ENCODE measurements around the gene HABP4. TPM values are rescaled to one million over a fixed set of nuclear protein-coding genes. Genes with fewer than 3 reads are reported as not detected.

The HABP4 gene
- total and polyA plus RNA-seq, 2 of the 4 experiments (the other 2 are of a cell fraction), result 5.2 to 10.6 TPM

DNA sequence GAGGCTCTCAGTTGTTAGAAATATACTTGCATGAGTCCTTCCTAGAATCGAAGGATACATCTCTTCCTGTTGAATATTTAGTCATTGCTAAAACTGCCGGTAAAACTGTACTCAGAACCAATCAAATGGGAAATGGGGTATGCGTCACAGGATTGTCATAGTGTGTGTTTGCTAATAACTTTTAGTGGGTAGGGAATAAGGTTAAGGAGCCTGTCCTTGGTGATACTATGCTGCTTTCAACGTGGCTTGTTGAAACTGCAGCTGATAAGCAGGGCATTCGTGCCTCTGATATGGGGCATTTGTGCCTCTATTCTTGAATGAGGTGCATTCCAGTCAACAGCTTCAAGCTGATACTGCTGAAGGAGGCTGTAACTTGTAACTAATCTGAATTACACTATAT lies 26.6 kb downstream of the HABP4 start:
- Histone ChIP-seq H3K9me3 (ENCODE audit: control insufficient read depth, insufficient read depth, low read length) (no peaks in the 10 kb centered on the region), H3K4ac (ENCODE audit: low read depth, low read length) (no peak overlapping the region), H4K8ac (ENCODE audit: low read depth in 2 of 2, low read length in 2 of 2) (no peak overlapping the region), H2BK15ac (ENCODE audit: low read depth, low read length) (no peak overlapping the region), H4K5ac (ENCODE audit: low read depth, low read length) (no peak overlapping the region), H2BK120ac (ENCODE audit: low read depth, low read length) (no peak overlapping the region), H3K4me2 (ENCODE audit: low read depth, low read length) (no peak overlapping the region), H3K9me1 (ENCODE audit: insufficient read depth, low read length) (peaks cover 5% of the 10 kb centered on the region; the same call in 1 of the 2 replicates), H3K23ac (ENCODE audit: low read depth, low read length) (no peak overlapping the region), H4K20me1 (ENCODE audit: insufficient read depth, low read length) (no peaks in the 10 kb centered on the region; the same call in 1 of the 2 replicates), H3K4me3 (ENCODE audit: insufficient read depth, low read depth, low read length) (no peak overlapping the region), H2AK5ac (ENCODE audit: low read depth, low read length) (no peak overlapping the region), H3K56ac (ENCODE audit: extremely low read depth, insufficient read depth, low read length) (no peak overlapping the region), H4K91ac (ENCODE audit: insufficient read depth, low read depth, low read length) (no peak overlapping the region), H2AK9ac (replicated peaks; ENCODE audit: low read depth, low read length, poor library complexity) (no peak overlapping the region), H3K36me3 (ENCODE audit: control insufficient read depth, insufficient read depth, low read length) (peaks cover 20% of the 10 kb centered on the region), H3K79me1 (ENCODE audit: low read depth in 1 of 2, low read length in 2 of 2) (peaks cover 0 to 23% of the 10 kb centered on the region in 2 experiments; a peak in 2 of 4 replicates), H3K4me1 (ENCODE audit: control insufficient read depth, insufficient read depth, low read length) (peaks cover 3% of the 10 kb centered on the region), H3K9ac (ENCODE audit: low read depth, low read length) (no peak overlapping the region), H3K14ac (replicated peaks; ENCODE audit: low read depth, low read length) (no peak overlapping the region; the same call in 1 of the 2 replicates), H3K18ac (ENCODE audit: low read depth, low read length) (no peak overlapping the region), H2AFZ (replicated peaks; ENCODE audit: low read length, poor library complexity) (no peak overlapping the region), H2BK5ac (ENCODE audit: low read depth, low read length, poor library complexity, severe bottlenecking) (no peak overlapping the region), H3K27ac (ENCODE audit: insufficient read depth, low read length) (no peak overlapping the region), H2BK20ac (ENCODE audit: low read depth, low read length) (no peak overlapping the region), H3K27me3 (ENCODE audit: control insufficient read depth, insufficient read depth, low read length) (no peaks in the 10 kb centered on the region)
- BruUV-seq (replicated peaks), result no TSS peak
- ChIA-PET POLR2A (ENCODE audit: unreplicated experiment) (interaction anchor here (1.1 kb wide), 1 partner anchor 142 kb away, joined by 3 read pairs; no protein-coding TSS in a partner anchor), CTCF (no interaction called here)
- ATAC-seq (ENCODE audit: low read depth) (peak; percentile 53; the same call in 1 of the 2 replicates), DNase-seq (peak; percentile 75)
- WGBS, 2 experiments (ENCODE audit: extremely low coverage in 2 of 2, insufficient read length in 1 of 2), result no CpG with 5 or more reads among the region's 5 CpGs
- dilution Hi-C loops (cut with HindIII; ENCODE audit: low sequenced_read_pairs, unreplicated experiment) (no loop called here), in situ Hi-C loops (cut with MboI; ENCODE audit: low sequenced_read_pairs) (no loop called here), intact Hi-C loops (cut with micrococcal nuclease) (no loop called here)
- no peak for TF ChIP-seq BHLHE40 (IDR thresholded peaks at IDR 0.05; ENCODE audit: low read depth, low read length)
- 0 out of 2 replicates have a peak, but pooled peaks have one; percentile 5 for TF ChIP-seq FOS (IDR thresholded peaks at IDR 0.05; ENCODE audit: low read depth, low read length)
